GM15510 (cell line): Measurements from ENCODE around the gene SFSWAP.

Experiments used
- POLR2A ChIP-seq: IDR thresholded peaks from 3 replicates; pipeline ENCODE4 v1.6.1; 2011; ENCODE audit warnings: borderline replicate concordance; ENCODE audit not compliant: insufficient read length; ENCODE audit errors: extremely low read depth

SFSWAP gene

DNA sequence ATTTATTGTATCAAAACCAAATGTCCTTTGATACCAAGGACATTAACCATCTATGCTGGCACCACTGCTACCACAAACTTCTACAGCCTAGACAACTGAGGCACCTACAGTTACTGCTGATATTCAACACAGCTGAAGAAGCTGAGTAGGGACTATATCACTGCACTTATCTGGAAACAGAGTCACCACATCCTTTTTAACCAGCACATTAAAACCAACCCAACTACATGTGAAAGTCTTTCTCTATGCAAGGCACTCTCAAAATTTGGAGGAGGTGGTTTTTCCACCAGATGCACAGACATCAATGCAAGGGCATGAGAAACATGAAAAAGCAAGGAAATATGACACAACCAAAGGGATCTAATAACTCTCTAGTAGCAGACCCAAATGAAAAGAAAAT is 7.7 kb upstream of the SFSWAP start:
- TF ChIP-seq POLR2A = no peak

DNA sequence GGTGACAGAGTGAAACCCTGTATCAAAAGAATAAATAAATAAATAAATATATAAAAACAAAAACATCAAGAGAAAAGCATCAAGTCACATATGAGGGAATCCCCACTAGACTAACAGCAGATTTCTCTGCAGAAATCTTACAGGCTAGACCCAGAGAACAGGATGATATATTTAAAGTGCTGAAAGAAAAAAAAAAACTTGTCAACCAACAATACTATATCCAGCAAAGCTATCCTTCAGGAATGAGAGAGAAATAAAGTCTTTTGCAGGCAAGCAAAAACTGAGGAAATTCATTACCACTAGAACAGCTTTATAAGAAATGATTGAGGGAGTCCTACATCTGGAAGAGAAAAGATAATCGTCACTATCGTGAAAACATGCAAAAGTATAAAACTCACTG is 6.4 kb upstream of the SFSWAP start:
- TF ChIP-seq POLR2A = no peak

DNA sequence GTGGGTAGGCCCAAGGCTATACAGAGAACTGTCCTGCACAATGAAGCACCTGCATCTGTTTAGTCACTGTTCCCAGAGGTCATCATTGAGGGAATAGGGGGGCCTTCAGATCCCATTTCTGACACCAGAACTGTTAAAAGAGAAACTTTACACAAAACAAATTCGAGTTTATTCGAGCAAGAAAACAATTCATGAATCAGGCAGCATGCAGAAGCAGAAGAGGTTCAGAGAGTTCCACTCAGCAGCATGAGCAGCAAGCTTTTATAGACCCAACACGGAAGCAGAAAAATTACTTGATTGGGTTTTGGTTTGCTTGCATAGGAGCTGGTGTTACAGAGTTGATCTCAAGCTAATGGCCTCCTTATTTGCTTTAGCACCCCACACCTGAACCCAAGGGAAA is 1.7 kb upstream of the SFSWAP start:
- no peak for TF ChIP-seq POLR2A

DNA sequence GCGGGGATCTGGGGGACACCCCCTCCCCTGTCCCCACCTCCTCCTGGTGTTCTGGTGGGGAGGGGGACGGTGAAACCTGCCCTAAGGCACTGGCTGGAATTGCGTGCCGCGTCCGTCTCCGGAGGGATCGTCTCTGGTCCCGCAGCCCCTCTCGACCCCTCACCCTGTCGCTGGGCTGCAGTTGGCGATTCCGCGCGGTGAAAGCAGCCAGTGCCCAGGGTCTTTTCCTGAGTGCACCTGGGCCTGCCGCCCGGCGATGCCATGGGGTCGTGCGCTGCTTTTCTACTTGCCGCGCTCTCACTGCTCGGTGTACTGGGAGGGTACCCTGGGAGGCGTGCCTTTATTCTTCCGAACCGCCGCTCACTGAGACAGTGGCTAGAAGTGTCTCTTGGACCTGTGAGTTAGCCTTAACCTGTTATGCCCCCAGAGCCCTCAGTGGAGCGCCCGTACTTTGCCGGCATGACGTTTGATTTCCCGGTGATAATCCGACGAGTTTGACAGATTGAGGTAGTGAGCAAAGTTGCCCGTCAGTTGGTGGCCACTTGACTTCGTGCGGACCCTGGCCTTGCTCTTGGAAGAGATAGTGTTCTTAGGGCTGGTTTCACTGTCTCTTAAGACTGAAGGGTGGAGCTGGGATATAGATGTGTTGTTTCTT is 788 bp downstream of the SFSWAP start:
- TF ChIP-seq POLR2A = no peak

DNA sequence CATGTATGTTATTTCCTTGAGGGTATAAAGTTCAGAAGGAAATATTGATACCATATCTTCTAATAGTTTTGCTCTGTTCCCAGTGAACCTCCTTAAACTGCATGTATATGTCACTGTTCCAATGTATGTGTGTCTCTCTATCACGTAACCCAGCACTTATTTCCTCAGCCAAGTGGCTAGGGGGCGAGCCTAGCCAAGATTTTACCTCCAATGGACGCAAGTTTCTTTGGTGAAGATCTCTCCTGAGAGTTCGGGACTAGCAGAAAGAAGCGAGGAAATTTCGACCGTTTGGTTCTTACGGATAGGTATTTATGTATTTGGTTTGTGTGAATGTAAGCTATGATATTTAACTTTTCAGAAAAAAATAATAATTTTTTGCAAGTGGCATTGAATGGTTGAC is 2.5 kb downstream of the SFSWAP start:
- TF ChIP-seq POLR2A = no peak

DNA sequence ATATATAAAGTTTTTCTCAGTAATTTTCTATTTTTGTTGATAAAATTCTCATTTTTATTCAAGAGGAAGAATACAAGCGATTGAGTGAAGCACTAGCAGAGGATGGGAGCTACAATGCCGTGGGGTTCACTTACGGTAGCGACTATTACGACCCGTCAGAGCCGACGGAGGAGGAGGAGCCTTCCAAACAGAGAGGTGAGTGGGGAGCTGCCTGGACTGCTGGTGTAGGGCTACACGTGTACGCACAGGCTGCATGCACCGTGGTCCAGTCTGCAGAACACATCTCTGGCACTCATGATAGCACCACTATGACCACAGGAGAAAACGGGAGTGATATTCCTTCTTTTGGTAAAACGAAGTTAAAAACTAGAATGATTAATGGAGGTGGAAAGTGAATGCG is 3.9 kb downstream of the SFSWAP start:
- no peak for TF ChIP-seq POLR2A

DNA sequence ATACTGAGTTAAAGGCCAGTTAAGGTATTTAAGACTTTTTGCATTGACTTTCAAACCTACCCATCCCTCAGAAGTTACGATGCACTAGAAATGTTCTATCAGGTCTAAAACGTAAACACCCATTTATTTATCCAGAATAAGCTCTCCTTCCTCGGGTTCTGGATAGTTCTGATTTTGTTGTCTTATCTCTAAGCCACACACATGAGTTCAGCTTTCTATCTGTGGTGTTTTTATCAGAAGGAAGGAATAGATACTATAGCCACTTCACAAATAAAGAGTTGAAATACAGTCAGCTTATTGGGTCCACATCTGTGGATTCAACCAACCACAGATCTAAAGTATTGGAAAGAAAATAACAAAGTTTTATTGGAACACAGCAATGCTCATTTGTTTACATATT is 5.4 kb downstream of the SFSWAP start:
- TF ChIP-seq POLR2A = no peak

DNA sequence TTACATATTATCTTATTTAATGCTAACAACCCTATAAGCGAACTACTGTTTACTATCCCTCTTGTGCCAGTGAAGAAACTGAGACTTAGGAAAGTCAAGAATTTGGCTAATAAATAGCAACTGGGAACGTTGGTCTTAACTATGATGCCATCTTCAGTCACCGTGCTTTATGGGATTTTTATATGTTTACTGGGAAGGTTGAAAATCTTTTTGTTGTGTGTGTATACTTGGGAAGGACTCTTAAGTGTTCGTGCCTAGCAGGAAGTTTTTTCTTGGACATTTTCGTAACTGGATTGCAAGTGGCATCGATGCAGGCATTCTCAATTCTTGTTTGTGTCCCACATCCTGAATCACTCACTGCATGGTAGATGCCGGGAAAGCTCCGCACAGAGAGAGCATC is 9.4 kb downstream of the SFSWAP start:
- TF ChIP-seq POLR2A = no peak

DNA sequence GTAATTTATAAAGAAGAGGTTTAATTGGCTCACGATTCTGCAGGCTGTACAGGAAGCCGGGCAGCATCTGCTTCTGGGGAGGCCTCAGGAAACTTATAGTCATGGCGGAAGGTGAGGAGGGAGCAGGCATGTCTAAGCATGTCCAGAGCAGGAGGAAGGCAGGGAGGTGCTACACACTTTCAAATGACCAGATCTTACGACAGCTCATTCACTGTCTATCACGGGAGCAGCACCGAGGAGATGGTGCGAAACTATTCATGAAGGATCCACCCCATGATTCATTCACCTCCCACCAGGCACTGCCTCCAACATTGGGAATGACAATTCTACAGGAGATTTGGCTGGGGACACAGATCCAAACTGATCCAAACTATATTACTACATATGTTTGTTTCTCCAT is 10.0 kb downstream of the SFSWAP start:
- TF ChIP-seq POLR2A = no peak

DNA sequence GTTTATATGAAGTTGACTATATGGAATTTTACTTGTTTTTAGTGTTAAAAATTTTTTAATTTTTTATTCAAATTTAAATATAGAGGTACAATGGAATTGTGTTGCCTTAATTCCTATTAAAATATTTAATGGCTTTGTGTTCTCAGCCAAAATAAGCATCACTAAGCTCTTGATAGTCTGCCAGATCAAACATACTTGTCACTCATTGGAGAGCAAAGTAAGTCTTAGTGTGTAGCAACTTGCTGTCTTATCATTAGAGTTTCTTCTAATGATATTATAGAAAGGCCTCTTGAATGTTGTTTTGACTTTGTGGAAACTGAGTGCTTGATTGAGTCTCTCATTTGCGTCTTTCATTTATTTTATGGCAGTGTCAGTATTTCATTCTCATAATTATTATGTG is 10.7 kb downstream of the SFSWAP start:
- TF ChIP-seq POLR2A = no peak

DNA sequence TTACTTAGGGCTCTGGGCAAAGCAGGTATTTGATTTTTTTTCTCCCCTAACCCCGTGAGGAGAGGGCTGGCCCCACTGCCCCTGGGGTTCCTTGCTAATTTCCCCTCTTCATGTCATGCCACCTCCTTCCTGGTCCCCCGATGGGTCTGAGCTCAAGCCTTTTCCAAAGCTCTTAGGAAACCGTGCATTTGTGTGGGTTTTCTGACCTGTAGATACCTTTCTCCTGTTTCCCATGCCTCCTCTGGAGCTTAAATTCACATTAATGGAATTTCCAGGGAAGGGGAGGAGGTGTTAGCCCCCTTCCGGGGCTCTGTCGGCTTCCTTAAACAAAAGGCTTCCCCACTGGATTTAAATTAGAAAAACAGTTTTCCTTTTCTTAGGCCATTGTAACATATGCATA is 12.6 kb downstream of the SFSWAP start:
- TF ChIP-seq POLR2A = no peak

DNA sequence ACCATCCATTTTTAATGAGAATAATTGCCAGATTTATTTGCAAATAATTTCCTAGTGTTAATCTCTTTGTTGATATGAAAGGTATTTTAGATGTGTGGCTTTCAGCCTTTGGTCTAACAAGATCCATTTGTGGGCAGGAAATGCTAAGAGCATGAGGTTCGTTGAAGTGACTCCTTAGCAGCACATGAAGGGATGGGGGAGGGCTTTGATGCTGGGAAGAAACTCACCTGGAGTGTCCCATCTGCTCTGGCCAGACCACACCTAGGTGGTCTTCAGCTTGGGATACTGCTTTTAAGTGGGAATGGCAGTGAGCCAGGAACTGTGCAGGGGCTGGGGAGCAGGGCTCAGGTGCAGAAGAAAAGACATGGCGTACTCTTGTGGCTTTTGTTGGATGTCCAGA is 13.6 kb downstream of the SFSWAP start:
- no peak for TF ChIP-seq POLR2A

DNA sequence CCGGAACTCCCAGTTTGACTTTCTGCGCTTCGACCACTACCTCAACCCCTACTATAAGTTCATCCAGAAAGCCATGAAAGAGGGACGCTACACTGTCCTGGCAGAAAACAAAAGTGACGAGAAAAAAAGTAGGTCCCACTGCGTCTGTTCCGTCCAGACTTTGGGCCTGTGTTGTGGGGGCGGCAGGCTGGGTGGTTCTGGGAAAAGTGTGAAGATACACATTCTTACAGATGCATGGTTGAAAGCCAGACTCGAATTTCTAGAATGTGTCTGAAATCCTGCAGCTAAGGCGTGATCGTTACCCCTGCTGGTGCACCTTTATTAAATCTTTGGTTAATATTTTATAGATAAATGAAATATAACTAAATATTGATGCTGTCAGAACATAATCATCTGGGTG is 14.6 kb downstream of the SFSWAP start:
- TF ChIP-seq POLR2A = no peak

DNA sequence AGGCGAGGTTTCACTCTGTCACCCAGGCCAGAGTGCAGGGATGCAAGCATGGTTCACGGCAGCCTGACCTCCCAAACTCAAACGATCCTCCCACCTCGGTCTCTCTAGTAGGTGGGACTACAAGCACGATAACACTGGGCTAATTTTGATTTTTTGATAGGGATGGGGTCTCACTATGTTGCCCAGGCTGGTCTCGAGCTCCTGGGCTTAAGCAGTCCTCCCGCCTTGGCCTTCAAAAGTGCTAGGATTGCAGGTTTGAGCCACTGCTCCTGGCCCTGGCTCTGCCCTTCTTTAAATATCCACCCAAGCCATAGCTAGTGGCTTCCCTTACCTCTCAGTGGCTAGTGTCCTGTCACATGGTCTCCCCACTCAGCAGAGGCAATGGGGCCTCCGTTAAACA is 17.8 kb downstream of the SFSWAP start:
- no peak for TF ChIP-seq POLR2A

DNA sequence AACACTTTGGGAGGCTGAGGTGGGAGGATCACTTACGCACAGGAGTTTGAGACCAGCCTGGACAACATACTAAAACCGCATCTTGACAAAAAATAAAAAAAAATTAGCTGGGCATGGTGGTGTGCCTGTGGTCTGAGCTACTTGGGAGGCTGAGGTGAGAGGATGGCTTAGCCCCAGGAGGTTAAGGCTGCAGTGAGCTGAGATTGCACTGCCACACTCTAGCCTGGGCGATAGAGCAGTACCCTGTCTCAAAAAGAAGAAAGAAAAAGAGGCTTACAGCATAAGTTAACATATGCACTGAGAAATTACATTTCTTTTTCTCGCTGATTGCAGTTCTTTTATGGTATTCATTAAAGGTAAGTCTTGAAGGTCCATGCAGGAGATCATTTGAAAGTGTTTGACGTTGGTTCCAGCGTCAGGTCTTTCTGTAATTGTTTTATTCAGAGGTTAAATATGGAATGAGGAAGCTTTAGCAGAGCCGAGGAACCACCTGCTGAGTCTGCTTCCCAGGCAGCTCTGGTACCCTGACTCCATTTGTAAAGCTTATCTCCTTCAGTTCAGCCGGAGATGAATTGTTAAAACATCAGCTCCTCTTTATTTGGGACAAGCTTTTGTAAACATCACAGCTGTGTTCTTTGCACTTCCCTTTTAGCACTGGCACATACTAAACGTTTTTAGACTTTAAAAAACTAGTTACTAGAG is 18.5 kb downstream of the SFSWAP start:
- TF ChIP-seq POLR2A = no peak

DNA sequence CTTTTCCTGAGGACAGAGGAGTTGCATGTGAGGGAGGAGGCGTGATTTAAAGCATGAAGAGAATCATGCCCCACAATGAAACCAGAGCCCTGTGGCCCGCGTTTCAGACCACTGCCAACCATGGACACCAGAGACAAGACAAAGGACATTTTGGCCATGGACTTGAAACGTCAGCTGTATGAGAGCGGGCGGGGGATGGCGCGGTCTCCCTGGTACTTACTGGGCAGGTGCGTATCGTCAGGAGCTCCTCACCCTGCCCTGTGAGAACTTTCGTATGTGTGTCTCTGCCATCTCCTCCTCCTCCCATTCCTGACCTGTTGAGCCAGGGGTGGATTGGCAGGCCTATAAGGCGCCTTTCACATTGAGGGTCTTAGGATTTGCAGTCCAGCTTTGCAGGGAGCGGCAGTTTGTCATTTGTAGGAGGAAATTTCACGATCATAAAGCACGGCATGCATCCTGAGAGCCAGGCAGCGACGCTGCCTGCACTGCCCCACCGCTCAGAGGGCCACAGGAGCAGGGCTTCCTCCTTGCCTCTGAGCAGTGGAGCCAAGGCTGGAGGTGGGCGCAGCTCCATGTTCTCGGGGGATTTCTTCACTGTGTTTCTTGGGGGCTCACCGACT is 22.2 kb downstream of the SFSWAP start:
- no peak for TF ChIP-seq POLR2A
